HepG2 (cell line): Measurements from ENCODE around the gene GSDME. TPM values are rescaled to one million over a fixed set of nuclear protein-coding genes. Genes with fewer than 3 reads are reported as not detected.

ENCODE experiments used
- AGO1 ChIP-seq: fragments of 200-400 bp; formaldehyde crosslinking; IDR thresholded peaks from 2 replicates; pipeline ENCODE4 v1.6.1; 2017; ENCODE audit warnings: mild to moderate bottlenecking, low read depth, low read length, moderate library complexity; ENCODE audit not compliant: poor library complexity, severe bottlenecking
- DZIP1 ChIP-seq: sonication (generic); formaldehyde crosslinking; IDR thresholded peaks from 2 replicates; pipeline ENCODE4 v1.5.0; 2020; ENCODE audit warnings: mild to moderate bottlenecking, missing genetic modification reagents
- E2F1 ChIP-seq: sonication (generic); formaldehyde crosslinking; IDR thresholded peaks from 2 replicates; pipeline ENCODE4 v1.5.0; 2020; ENCODE audit warnings: missing genetic modification reagents
- FOXK1 ChIP-seq: sonication (generic); formaldehyde crosslinking; IDR thresholded peaks from 2 replicates; pipeline ENCODE4 v1.4.0; 2020; ENCODE audit warnings: low read depth, missing genetic modification reagents, borderline replicate concordance
- HINFP ChIP-seq: sonication (generic); formaldehyde crosslinking; IDR thresholded peaks from 2 replicates; pipeline ENCODE4 v1.4.0; 2020; ENCODE audit warnings: low read depth, mild to moderate bottlenecking, missing genetic modification reagents
- JUNB ChIP-seq: sonication (generic); formaldehyde crosslinking; IDR thresholded peaks from 2 replicates; pipeline ENCODE4 v1.8.0; 2022; ENCODE audit warnings: missing genetic modification reagents, mild to moderate bottlenecking, borderline replicate concordance
- KLF15 ChIP-seq: sonication (generic); formaldehyde crosslinking; IDR thresholded peaks from 2 replicates; pipeline ENCODE4 v1.8.1; 2023; ENCODE audit warnings: borderline replicate concordance, mild to moderate bottlenecking, inconsistent platforms, missing genetic modification reagents, mixed read lengths
- NR2F2 ChIP-seq: IDR thresholded peaks from 2 replicates; pipeline ENCODE4 v1.6.1; 2012; ENCODE audit warnings: low read depth, inconsistent platforms, borderline replicate concordance
- RCOR2 ChIP-seq: IDR thresholded peaks from 2 replicates; pipeline ENCODE4 v1.6.1; 2016; ENCODE audit warnings: missing biosample characterization, missing genetic modification reagents
- RXRB ChIP-seq: IDR thresholded peaks from 2 replicates; pipeline ENCODE4 v1.6.1; 2016; ENCODE audit warnings: borderline replicate concordance, missing genetic modification reagents, missing compliant biosample characterization
- SNAI1 ChIP-seq: sonication (generic); formaldehyde crosslinking; IDR thresholded peaks from 2 replicates; pipeline ENCODE4 v1.5.0; 2020; ENCODE audit warnings: mild to moderate bottlenecking, missing genetic modification reagents, borderline replicate concordance
- SPEN ChIP-seq: sonication (generic); formaldehyde crosslinking; IDR thresholded peaks from 2 replicates; pipeline ENCODE4 v1.5.1; 2020; ENCODE audit warnings: low read depth, mild to moderate bottlenecking, missing genetic modification reagents
- TEF ChIP-seq: sonication (generic); formaldehyde crosslinking; IDR thresholded peaks from 2 replicates; pipeline ENCODE4 v1.5.0; 2020; ENCODE audit warnings: missing genetic modification reagents
- TFDP2 ChIP-seq: sonication (generic); formaldehyde crosslinking; IDR thresholded peaks from 2 replicates; pipeline ENCODE4 v1.4.0; 2020; ENCODE audit warnings: missing genetic modification reagents
- YEATS2 ChIP-seq: sonication (generic); formaldehyde crosslinking; IDR thresholded peaks from 2 replicates; pipeline ENCODE4 v1.4.0; 2020; ENCODE audit warnings: missing genetic modification reagents, borderline replicate concordance
- ZFP90 ChIP-seq: sonication (generic); formaldehyde crosslinking; IDR thresholded peaks from 2 replicates; pipeline ENCODE4 v1.8.0; 2022; ENCODE audit warnings: missing genetic modification reagents, mild to moderate bottlenecking, inconsistent platforms, borderline replicate concordance
- ZNF343 ChIP-seq: sonication (generic); formaldehyde crosslinking; IDR thresholded peaks from 2 replicates; pipeline ENCODE4 v1.4.0; 2020; ENCODE audit warnings: mild to moderate bottlenecking, missing genetic modification reagents
- ZNF770 ChIP-seq: sonication (generic); formaldehyde crosslinking; IDR thresholded peaks from 2 replicates; pipeline ENCODE4 v1.5.0; 2020; ENCODE audit warnings: mild to moderate bottlenecking, missing genetic modification reagents
- polyA plus RNA-seq, 8 experiments: library from polyadenylated mRNA; depleted of rRNA in 3 of 8; stranded (reverse) in 7 of 8; unstranded in 1 of 8; fragments of >200 nt; fragmentation: Illumina TruSeq in 4 of 8; extraction: Trizol in 4 of 8; gene quantifications; 2 replicates each; pipeline versions ENCODE4 v1.2.1 to v1.2.3, GENCODE V29; 2011 to 2016; ENCODE audit warnings: low read depth in 4 of 8, missing spikeins in 1 of 8, mixed read lengths in 1 of 8; ENCODE audit not compliant: insufficient read depth in 1 of 8
- total RNA-seq, 5 experiments: library from RNA; depleted of rRNA; stranded (reverse); fragments of >200 nt; fragmentation: Illumina TruSeq; extraction: Trizol; gene quantifications; 2 replicates each; pipeline ENCODE4 v1.2.3, GENCODE V29; 2016; ENCODE audit warnings: low read depth in 1 of 5

The GSDME gene
- total and polyA plus RNA-seq, 2 of the 13 experiments (the other 11 are each of a cell fraction or from before 2014, with no cell fraction given), result 19.2 to 28.2 TPM

- TF ChIP-seq TFDP2 (CRISPR knock-in tag) (no peak; the same call in 1 of the 2 replicates), TEF (CRISPR knock-in tag) (no peak), ZNF770 (CRISPR knock-in tag) (no peak), RXRB (CRISPR knock-in tag) (no peak; the same call in 1 of the 2 replicates), DZIP1 (CRISPR knock-in tag) (0 out of 2 replicates have a peak, but pooled peaks have one; percentile 29), SNAI1 (CRISPR knock-in tag) (no peak), JUNB (CRISPR knock-in tag) (no peak), ZFP90 (CRISPR knock-in tag) (no peak), AGO1 (no peak), KLF15 (no peak), NR2F2 (no peak), FOXK1 (no peak), E2F1 (CRISPR knock-in tag) (no peak), HINFP (CRISPR knock-in tag) (no peak; the same call in 1 of the 2 replicates), ZNF343 (peak; percentile 74; the same call in 1 of the 2 replicates), SPEN (CRISPR knock-in tag) (no peak; the same call in 1 of the 2 replicates), YEATS2 (CRISPR knock-in tag) (no peak), RCOR2 (CRISPR knock-in tag) (no peak)
Measured at GRCh38 chr7:24756545-24757352, 515 bp downstream of the GSDME start (continued).
